CD4-positive, alpha-beta T cell treated with Interleukin-15 for 1 hour (primary cell): ENCODE data around the gene FAM120A.

ENCODE experiments used
- DNase-seq: peaks from one replicate; pipeline ENCODE4 v3.0.0-alpha.2; 2020

FAM120A gene

DNA sequence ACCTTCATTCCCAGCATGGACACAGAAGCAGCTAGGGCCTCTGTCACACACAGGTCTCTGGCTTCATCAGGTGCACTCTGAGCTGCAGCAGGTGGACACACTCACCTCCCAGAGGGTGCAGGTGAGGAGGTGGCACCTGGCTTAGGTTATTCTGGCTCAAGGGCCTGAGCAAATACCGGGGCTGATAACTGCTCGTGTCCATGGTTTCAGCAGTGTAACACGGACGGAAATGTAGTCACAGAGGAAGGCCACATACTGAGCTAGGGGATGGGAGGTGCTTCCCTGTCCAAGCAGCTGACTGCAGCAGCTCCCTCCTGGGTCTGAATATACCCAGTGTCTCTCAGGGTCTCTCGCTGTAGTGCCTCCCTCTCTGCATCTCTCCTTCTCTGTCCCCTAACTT lies 130.6 kb downstream of the FAM120A start:
- no peak for DNase-seq

DNA sequence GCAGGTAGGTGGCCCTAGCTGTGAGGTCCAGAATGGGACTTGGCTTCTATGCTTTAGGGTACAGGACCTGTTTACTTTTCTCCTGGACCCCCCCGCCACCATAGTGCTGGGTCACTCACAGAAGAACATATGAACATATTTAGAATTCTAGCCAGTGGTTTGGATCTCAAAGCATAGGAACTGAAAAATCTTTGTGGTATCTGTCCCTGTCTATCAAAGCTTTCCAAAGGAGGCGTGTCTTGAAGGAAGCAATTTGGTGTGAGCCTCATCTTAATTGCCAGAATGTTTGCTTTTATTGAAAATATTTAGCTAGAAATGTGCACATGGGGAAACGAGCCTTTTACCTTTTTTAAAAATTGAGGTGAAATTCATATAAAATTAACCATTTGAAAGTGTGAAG lies 131.1 kb downstream of the FAM120A start:
- DNase-seq, result no peak

- DNase-seq, result no peak
Observed at GRCh38 chr9:93585259-93585658, 133.8 kb downstream of the FAM120A start.

DNA sequence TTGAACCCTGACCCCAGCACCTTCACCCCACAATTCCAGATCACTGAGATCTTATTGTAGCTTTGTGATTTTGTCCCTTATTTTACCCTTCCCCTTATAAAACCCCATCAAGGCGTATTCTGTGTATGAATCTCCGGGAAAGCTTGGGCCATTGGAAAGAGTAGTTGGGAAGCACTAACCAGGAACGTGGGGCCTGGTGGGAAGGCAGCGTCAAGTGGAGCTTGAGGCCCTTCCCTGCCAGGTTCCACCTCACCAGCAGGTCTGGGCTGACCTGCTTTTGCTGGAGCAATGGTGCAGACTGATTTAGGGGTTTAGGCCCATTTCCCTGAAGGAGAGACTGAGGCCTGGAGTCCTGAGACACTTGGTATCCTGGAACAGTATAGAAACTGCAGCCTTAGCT lies 134.2 kb downstream of the FAM120A start:
- DNase-seq, result no peak

DNA sequence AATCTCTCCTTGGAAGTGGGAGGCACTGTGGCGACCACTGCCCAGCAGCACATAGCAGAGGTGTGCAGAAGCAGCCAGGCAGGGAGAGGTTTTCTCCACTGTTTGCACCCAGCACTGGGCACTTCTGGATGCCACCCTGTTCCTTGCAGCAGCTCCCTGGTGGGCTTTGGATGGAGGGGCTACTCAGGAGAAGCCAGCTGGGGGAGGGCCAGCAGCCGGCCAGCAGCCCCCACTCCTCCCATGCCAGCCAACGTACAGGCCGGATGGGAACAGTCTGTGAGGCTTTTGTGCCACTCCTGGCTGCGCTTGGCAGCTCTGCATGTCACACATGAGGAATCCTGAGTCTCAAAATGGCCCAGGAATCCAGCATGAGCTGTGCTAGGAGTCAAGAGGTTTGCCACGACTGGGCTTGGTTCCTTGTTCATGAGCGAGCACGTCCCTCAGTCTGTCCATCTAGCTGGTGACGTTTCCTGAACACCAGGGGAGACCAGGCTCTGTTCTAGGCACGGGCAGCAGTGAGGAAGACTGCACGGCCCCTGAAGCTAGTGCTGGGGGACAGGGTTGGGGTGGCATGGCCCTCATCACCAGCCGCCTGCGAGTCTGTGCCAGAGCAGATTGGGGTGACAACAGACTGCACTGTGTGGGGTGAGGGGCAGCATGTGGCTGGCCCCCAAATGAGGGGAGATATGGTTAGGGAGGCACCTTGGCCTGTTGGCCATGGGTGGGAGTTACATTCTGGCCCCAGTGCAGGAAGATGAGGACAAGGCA lies 135.0 kb downstream of the FAM120A start:
- DNase-seq, result no peak

DNA sequence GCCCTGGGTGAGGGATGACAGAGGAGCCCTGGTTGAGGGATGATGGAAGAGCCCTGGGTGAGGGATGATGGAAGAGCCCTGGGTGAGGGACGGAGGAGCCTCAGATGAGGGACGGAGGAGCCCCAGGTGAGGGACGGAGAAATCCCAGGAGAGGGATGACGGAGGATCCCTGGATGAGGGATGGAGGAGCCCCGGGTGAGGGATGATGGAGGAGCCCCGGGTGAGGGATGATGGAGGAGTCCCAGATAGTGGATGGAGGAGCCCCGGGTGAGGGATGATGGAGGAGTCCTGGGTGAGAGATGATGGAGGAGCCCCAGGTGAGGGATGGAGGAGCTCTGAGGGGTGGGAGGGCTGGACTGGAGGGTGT lies 135.8 kb downstream of the FAM120A start:
- no peak for DNase-seq

DNA sequence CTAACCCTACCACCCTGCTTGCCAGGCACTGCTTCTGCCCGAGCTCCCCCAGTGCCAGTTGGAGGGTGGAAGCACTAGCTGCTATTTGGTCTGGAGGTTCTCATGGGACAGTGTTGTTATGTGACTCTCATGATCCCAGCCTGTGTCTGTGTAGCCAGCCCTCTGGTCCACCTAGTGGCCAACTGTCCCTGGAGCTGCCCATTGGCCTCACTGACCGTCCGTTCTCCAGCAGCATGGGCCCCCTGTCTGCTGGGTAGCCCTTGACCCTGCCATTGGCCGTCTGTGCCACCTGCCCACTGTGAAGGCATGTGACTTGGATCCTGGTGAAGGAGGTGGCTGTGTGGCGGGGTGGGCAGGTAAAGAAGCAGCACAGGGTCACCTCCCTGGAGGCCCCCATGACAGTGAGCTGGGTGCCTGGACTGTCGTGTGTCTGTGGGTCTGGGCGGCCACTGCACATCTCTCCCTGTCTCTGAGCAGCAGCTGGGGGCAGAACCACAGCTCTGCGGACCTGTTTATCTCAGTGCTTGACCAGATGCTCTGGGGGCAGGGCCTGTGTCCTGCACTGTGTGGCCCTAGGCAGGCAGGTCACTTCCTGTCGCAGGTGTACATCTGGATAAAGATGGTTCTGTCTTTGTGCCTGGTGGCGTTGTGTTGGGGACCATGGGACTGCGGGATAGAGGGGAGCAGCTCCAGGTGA lies 136.3 kb downstream of the FAM120A start:
- DNase-seq, result no peak

DNA sequence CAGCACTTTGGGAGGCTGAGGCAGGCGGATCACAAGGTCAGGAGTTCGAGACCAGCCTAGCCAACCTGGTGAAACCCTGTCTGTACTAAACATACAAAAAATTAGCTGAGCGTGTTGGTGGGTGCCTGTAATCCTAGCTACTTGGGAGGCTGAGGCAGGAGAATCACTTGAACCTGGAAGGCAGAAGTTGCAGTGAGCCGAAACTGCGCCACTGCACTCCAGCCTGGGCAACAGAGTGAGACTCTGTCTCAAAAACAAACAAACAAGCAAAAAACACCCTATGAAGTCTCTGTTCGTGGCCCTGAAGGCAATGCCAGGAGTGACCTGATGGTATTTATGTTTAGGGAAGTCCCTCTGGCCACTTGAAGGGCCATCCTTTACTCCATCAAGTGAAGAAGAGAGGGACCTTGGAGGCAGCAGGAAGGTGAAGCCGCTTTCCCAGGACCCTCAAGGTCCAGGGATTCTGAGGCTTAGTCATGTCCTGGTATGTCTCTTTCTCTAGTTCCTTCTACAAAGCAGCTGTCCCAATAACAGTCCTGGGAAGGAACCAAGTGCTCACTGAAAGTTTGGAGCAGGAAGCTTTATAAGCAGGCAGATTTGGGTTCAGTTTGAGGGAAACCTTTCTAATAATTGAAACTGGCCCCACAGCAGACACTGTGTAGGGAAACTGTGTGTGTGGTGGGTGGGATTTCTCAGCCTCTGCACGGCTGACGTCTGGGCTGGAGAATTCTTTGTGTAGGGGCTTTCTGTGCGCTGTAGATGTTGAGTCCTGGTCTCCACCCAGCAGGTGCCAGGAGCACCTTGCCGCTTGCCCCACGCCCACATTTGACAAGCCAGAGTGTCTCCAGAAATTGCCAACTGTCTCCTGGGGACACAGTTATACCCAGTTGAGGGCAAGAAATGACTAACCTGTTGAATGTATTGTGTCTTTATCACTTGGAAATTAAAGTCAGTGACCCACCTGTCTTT lies 137.4 kb downstream of the FAM120A start:
- no peak for DNase-seq

GRCh38 chr9:93589688-93590087 lies 138.2 kb downstream of the FAM120A start:
- no peak for DNase-seq

- no peak for DNase-seq
Observed at GRCh38 chr9:93590609-93591234, 139.2 kb downstream of the FAM120A start.

- no peak for DNase-seq
Observed at GRCh38 chr9:93591301-93592007, 140.0 kb downstream of the FAM120A start.

GRCh38 chr9:93592008-93592642 lies 140.6 kb downstream of the FAM120A start:
- DNase-seq, result no peak

GRCh38 chr9:93592643-93593021 lies 141.1 kb downstream of the FAM120A start:
- DNase-seq, result no peak

GRCh38 chr9:93593144-93593658 lies 141.7 kb downstream of the FAM120A start:
- no peak for DNase-seq

DNA sequence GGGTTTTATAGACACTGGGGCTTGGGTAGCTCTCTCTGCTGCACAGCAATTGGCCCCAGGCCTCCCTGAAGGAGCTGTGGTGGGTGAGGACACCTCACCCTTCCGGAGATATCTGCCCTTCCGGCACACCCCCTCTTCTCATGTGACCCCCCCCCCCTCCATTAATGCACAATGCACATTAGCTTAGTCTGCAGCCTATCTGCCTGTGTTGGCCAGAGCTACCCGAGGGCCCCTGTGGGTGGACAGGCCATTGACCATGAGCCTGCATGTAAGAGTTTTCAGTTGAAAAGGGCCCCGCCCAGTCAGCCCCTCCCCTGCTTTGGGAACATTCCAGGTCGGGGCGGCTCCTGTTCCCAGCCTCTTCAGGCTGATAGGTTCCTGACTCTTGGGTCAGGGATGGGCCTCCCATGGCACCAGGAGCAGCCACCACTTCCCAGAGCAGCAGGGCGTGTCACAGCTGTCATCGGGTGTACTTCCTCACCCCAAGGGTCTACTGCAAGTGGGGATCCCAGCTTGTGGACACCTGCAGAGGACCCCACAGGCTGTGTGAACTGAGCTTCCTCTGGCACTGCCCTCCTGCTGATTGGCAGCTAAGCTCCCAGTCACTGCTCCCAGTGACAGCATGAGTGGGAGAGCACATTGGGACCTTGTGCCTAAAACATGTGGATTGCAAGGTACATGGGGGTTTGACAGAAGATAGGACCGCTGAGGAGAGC lies 142.7 kb downstream of the FAM120A start:
- no peak for DNase-seq

DNA sequence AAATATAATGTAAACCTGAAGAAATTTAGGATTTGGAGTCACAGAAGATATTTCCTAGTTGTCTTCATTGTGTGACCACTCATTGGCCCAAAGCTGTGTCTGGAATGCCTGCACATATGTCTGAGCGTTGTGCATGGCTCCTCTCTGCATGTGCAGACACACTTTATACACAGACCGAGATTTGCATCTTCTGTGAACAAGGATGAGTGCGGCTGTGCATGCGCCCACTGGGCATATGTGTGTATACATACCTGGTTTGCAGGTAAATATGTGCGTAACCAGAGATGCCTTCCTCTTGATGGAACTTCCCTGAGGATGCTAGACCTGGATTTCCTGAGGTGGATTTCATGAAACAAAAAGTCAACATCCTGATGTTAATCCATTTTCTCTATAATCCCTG lies 144.0 kb downstream of the FAM120A start:
- DNase-seq, result no peak

DNA sequence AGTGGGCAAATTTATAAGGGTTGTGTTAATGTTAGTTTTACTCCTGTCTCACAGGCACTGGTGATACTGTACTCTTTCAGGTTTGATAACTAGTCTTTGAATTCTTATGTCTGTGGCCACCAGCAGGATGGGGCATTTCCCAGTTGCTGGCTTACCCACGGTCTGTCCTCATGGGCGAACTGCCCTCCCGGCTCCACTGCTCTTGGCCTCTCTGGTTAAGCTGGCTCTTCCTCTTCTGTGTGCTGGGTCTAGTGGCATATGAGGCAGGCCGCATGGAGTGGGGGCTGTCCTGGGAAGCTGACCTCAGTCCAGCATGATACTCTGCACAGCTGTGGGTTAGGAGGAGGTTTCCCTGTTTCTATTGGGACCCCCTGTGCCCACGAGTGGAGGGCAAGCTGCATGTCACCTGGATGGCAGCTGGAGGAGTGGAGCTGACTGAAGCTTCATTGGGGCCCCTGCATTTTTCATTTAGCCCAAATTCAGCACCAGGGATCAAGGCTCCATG lies 144.4 kb downstream of the FAM120A start:
- DNase-seq, result no peak

GRCh38 chr9:93596399-93596798 lies 144.9 kb downstream of the FAM120A start:
- DNase-seq, result no peak

- no peak for DNase-seq
Observed at GRCh38 chr9:93597142-93597706, 145.7 kb downstream of the FAM120A start.
